ENCODE data around the gene BNC2.

The BNC2 gene

GRCh38 chr9:16363073-16363781 lies 507.2 kb downstream of the BNC2 start:
- DNase-seq (ENCODE audit: low spot score) = no peak

- no peak for DNase-seq (ENCODE audit: low spot score)
Observed at GRCh38 chr9:16361939-16362338, 508.5 kb downstream of the BNC2 start.

- no peak for DNase-seq (ENCODE audit: low spot score)
Observed at GRCh38 chr9:16361118-16361517, 509.4 kb downstream of the BNC2 start.

- no peak for DNase-seq (ENCODE audit: low spot score)
Observed at GRCh38 chr9:16360247-16360646, 510.2 kb downstream of the BNC2 start.

Data from LoVo (cell line).